K562 (cell line): ENCODE measurements around the gene KIF3A. TPM values are rescaled to one million over a fixed set of nuclear protein-coding genes. Genes with fewer than 3 reads are reported as not detected.

Experiments used
- ATAC-seq: fragments of 200-7000 bp; cut with Tn5 transposase; 3 replicates; pipeline ENCODE4 v1.9.1; 2020; ENCODE audit warnings: moderate library complexity
- BruUV-seq: library from RNA; stranded (reverse); fragments of 400-500 nt; replicated peaks from 2 replicates; lab custom pipeline; 2021; lab: Mats Ljungman, UMichigan
- CTCF ChIA-PET: fragments of 300-600 bp; formaldehyde crosslinking; extraction: SDS; loops from one replicate; lab custom pipeline; 2021; ENCODE audit warnings: low intra/inter-chr PET ratio; lab: Yijun Ruan, JAX
- POLR2A ChIA-PET: fragments of 300-600, 350-650 bp; sonication (Branson Sonifier 250); formaldehyde crosslinking; extraction: SDS; loops from one replicate; lab custom pipeline; 2021; ENCODE audit warnings: antibody characterized with exemption, inconsistent platforms; lab: Yijun Ruan, JAX
- DNase-seq, 4 experiments: peaks; one replicate each; pipeline versions ENCODE4 v3.0.0 to v3.0.0-alpha.2; 2011 to 2018; ENCODE audit warnings: low spot score in 3 of 4, mixed read lengths in 3 of 4; ENCODE audit errors: extremely low read depth in 1 of 4
- FAIRE-seq: peaks from 2 replicates; lab custom pipeline; 2011; peaks lifted over from hg19 to GRCh38; lab: Jason Lieb, UNC
- H2AFZ ChIP-seq: 2 replicates; pipeline ENCODE4 v1.6.0; 2011; ENCODE audit warnings: low read depth, low read length, control low read depth, inconsistent platforms
- H3K27ac ChIP-seq: fragments of 200-600 bp; 3 replicates; pipeline ENCODE4 v1.8.0; 2011; ENCODE audit warnings: low read depth, mild to moderate bottlenecking, control low read depth, inconsistent platforms, low read length, moderate library complexity, mixed read lengths; ENCODE audit errors: extremely low read depth
- H3K27me3 ChIP-seq, 2 experiments: fragments of 300-600 bp in 1 of 2; 2 replicates in 1 of 2; 3 replicates in 1 of 2; pipeline versions ENCODE4 v1.6.0 to v1.8.0; 2011; ENCODE audit warnings: inconsistent platforms in 2 of 2, low read length in 2 of 2, mild to moderate bottlenecking in 1 of 2, mixed read lengths in 1 of 2, moderate library complexity in 1 of 2; ENCODE audit not compliant: control insufficient read depth in 2 of 2, insufficient read depth in 2 of 2
- H3K36me3 ChIP-seq: fragments of 300-600 bp; 3 replicates; pipeline ENCODE4 v1.8.0; 2011; ENCODE audit warnings: mild to moderate bottlenecking, low read length, inconsistent platforms; ENCODE audit not compliant: control insufficient read depth, insufficient read depth
- H3K4me1 ChIP-seq, 2 experiments: fragments of 200-600 bp in 1 of 2; replicated peaks in 1 of 2; 2 replicates in 1 of 2; 3 replicates in 1 of 2; pipeline versions ENCODE4 v1.5.1 to v1.8.0; 2011; ENCODE audit warnings: inconsistent platforms in 2 of 2, low read length in 2 of 2, mild to moderate bottlenecking in 1 of 2, mixed read lengths in 1 of 2, moderate library complexity in 1 of 2; ENCODE audit not compliant: control insufficient read depth in 2 of 2, insufficient read depth in 2 of 2
- H3K4me2 ChIP-seq: 2 replicates; pipeline ENCODE4 v1.6.1; 2011; ENCODE audit warnings: low read length, control low read depth, inconsistent platforms, mixed read lengths; ENCODE audit not compliant: insufficient read depth
- H3K4me3 ChIP-seq: fragments of 200-600 bp; sonication (generic), shearing (Covaris generic); 2 replicates; pipeline ENCODE4 v1.5.1; 2016; ENCODE audit warnings: control low read depth, inconsistent platforms
- H3K79me2 ChIP-seq: fragments of 200-600 bp; 3 replicates; pipeline ENCODE4 v1.8.0; 2011; ENCODE audit warnings: low read length, inconsistent platforms; ENCODE audit not compliant: control insufficient read depth, insufficient read depth
- H3K9ac ChIP-seq, 2 experiments: 2 replicates each; pipeline versions ENCODE4 v1.6.0 to v1.6.1; 2011; ENCODE audit warnings: low read depth in 2 of 2, low read length in 2 of 2, control low read depth in 1 of 2, inconsistent platforms in 1 of 2, mild to moderate bottlenecking in 1 of 2, mixed read lengths in 1 of 2; ENCODE audit not compliant: insufficient read depth in 1 of 2
- H3K9me1 ChIP-seq: one replicate; pipeline ENCODE4 v1.6.0; 2011; ENCODE audit warnings: inconsistent platforms, mild to moderate bottlenecking, low read length, moderate library complexity; ENCODE audit not compliant: control insufficient read depth, insufficient read depth
- H3K9me3 ChIP-seq: replicated peaks from 2 replicates; pipeline ENCODE4 v1.5.1; 2011; ENCODE audit warnings: low read depth, low read length, inconsistent platforms; ENCODE audit not compliant: control insufficient read depth, insufficient read depth
- H4K20me1 ChIP-seq: replicated peaks from 2 replicates; pipeline ENCODE4 v1.6.1; 2011; ENCODE audit warnings: low read length, inconsistent platforms, mixed read lengths; ENCODE audit not compliant: control insufficient read depth, insufficient read depth
- BRD4 ChIP-seq: fragments of 200-600 bp; sonication (generic); IDR thresholded peaks from 2 replicates; pipeline ENCODE4 v1.6.1; 2017; ENCODE audit warnings: inconsistent platforms
- CBX2 ChIP-seq: fragments of 200-600 bp; sonication (generic); IDR thresholded peaks from one replicate; pipeline ENCODE4 v1.6.1; 2012; ENCODE audit warnings: mild to moderate bottlenecking, low read length, inconsistent platforms; ENCODE audit not compliant: insufficient read depth, poor library complexity, severe bottlenecking
- CBX8 ChIP-seq: fragments of 200-600 bp; sonication (generic); IDR thresholded peaks from 2 replicates; pipeline ENCODE4 v1.6.1; 2012; ENCODE audit warnings: borderline replicate concordance, mixed run types, low read depth, mild to moderate bottlenecking, moderate library complexity, mixed read lengths, low read length, control low read depth, inconsistent platforms; ENCODE audit not compliant: poor library complexity, severe bottlenecking; ENCODE audit errors: extremely low read depth
- EHMT2 ChIP-seq: fragments of 450-650 bp; IDR thresholded peaks from 2 replicates; pipeline ENCODE4 v1.6.1; 2018; ENCODE audit warnings: antibody characterized with exemption
- ERF ChIP-seq: fragments of 450-650 bp; formaldehyde crosslinking; IDR thresholded peaks from 2 replicates; pipeline ENCODE4 v1.4.0; 2020; ENCODE audit warnings: mild to moderate bottlenecking, mixed read lengths
- HMG20B ChIP-seq: fragments of 250-450 bp; sonication (Bioruptor Pico); IDR thresholded peaks from 2 replicates; pipeline ENCODE4 v1.5.0; 2021; ENCODE audit warnings: mild to moderate bottlenecking
- PHF20 ChIP-seq: fragments of 450-650 bp; IDR thresholded peaks from 2 replicates; pipeline ENCODE4 v1.6.1; 2018; ENCODE audit not compliant: partially characterized antibody
- RBBP5 ChIP-seq: fragments of 200-600 bp; sonication (generic); IDR thresholded peaks from 2 replicates; pipeline ENCODE4 v1.6.1; 2012; ENCODE audit warnings: borderline replicate concordance, mild to moderate bottlenecking, low read length, control low read depth, inconsistent platforms; ENCODE audit not compliant: insufficient read depth, poor library complexity, severe bottlenecking
- RFX1 ChIP-seq: fragments of 450-650 bp; IDR thresholded peaks from 2 replicates; pipeline ENCODE4 v1.6.1; 2016; ENCODE audit warnings: mild to moderate bottlenecking, moderate library complexity
- TCF3 ChIP-seq: sonication (generic); formaldehyde crosslinking; IDR thresholded peaks from 2 replicates; pipeline ENCODE4 v1.4.0; 2020; ENCODE audit warnings: mild to moderate bottlenecking, missing genetic modification reagents
- YBX1 ChIP-seq: fragments of 450-650 bp; IDR thresholded peaks from 2 replicates; pipeline ENCODE4 v1.7.1; 2016; ENCODE audit warnings: mild to moderate bottlenecking
- ZNF165 ChIP-seq: fragments of 250-450 bp; sonication (Bioruptor Pico); IDR thresholded peaks from 2 replicates; pipeline ENCODE4 v1.4.0; 2020; ENCODE audit warnings: borderline replicate concordance
- ZNF354B ChIP-seq: fragments of 250-450 bp; sonication (Bioruptor Pico); IDR thresholded peaks from 2 replicates; pipeline ENCODE4 v1.4.0; 2020
- ZNF436 ChIP-seq: fragments of 250-450, 450-650 bp; sonication (Bioruptor Pico); formaldehyde crosslinking; IDR thresholded peaks from 2 replicates; pipeline ENCODE4 v1.7.0; 2020; ENCODE audit warnings: mild to moderate bottlenecking
- ZNF785 ChIP-seq: fragments of 250-450 bp; sonication (Bioruptor Pico); IDR thresholded peaks from 2 replicates; pipeline ENCODE4 v1.4.0; 2020; ENCODE audit warnings: mild to moderate bottlenecking
- WGBS: fragments of 100-300 bp; shearing (Covaris generic); methylation state at CpG from one replicate; pipeline ENCODE4 v1.1.6; 2016; ENCODE audit warnings: low coverage, mixed read lengths; ENCODE audit not compliant: insufficient coverage; ENCODE audit errors: missing lambda C conversion rate; 5-methylcytosine and 5-hydroxymethylcytosine counted together
- in situ Hi-C: fragments of 300-500 bp; cut with MboI; formaldehyde crosslinking; loops from 4 replicates; pipeline ENCODE4 v1.15.0; 2018; ENCODE audit warnings: inconsistent platforms, mixed read lengths
- intact Hi-C: fragments of 100-400 bp; cut with micrococcal nuclease; formaldehyde crosslinking; loops from 2 replicates; pipeline ENCODE4 v1.14.2; 2022
- polyA plus RNA-seq, 8 experiments: library from polyadenylated mRNA; depleted of rRNA in 4 of 8; stranded (reverse) in 5 of 8; unstranded in 3 of 8; fragments of >200 nt; fragmentation: Nextera tagmentation in 2 of 8; fragmentation: Illumina TruSeq in 1 of 8; extraction: Ambion mirVana in 2 of 8; extraction: Trizol in 1 of 8; gene quantifications; 2 replicates each; pipeline versions ENCODE4 v1.2.1 to v1.2.3, GENCODE V29; 2011 to 2014; ENCODE audit warnings: inconsistent platforms in 1 of 8, missing spikeins in 1 of 8
- total RNA-seq, 7 experiments: library from RNA; depleted of rRNA in 6 of 7; stranded (reverse); fragments of >200 nt in 6 of 7; fragmentation: Illumina TruSeq in 2 of 7; extraction: Trizol in 2 of 7; gene quantifications; 2 replicates each; pipeline versions ENCODE4 v1.2.1 to v1.2.3, GENCODE V29; 2011 to 2021; ENCODE audit warnings: low replicate concordance in 1 of 7
- TF ChIP-seq, protein P1 (sequence below): sonication (generic); formaldehyde crosslinking; IDR thresholded peaks from 2 replicates; pipeline ENCODE4 v1.8.1; 2023; ENCODE audit warnings: missing genetic modification reagents, mild to moderate bottlenecking, borderline replicate concordance
- TF ChIP-seq, protein P2 (sequence below): fragments of 250-450 bp; sonication (Bioruptor Pico); IDR thresholded peaks from 2 replicates; pipeline ENCODE4 v1.4.0; 2020; ENCODE audit warnings: mild to moderate bottlenecking, moderate library complexity, borderline replicate concordance

The KIF3A gene
- total and polyA plus RNA-seq, 9 of the 15 experiments (the other 6 are each of a cell fraction or from before 2014, with no cell fraction given), result 1.5 to 7.8 (median 6.0) TPM

DNA sequence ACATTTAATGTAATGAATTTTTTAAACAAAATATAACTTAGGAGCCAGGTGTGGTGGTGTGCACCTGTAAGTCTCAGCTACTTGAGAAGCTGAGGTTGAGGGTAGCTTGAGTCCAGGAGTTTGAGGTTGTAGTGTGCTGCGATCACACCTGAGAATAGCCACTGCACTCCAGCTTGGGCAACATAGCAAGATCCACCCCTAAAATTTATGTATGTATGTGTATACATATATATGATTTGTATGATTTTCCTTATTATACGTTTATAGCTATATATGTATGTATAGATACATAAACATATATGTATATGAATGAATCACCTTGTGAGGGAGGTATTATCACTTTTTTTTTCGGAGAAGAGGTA is 9.2 kb upstream of the KIF3A start:
- Histone ChIP-seq H3K27ac (no peak overlapping the region), H3K9me3 (no peaks in the 10 kb centered on the region), H3K36me3 (no peaks in the 10 kb centered on the region), H3K9me1 (no peaks in the 10 kb centered on the region), H3K4me2 (no peak overlapping the region), H2AFZ (no peak overlapping the region), H3K27me3 (no peaks in the 10 kb centered on the region), H3K9ac (no peak overlapping the region), H3K4me3 (no peak overlapping the region), H4K20me1 (no peaks in the 10 kb centered on the region; the same call in 1 of the 2 replicates), H3K4me1 (peaks cover 0 to 4% of the 10 kb centered on the region in 2 experiments; a peak in 1 of 5 replicates), H3K79me2 (no peaks in the 10 kb centered on the region)
- BruUV-seq, result no TSS peak
- no peak for TF ChIP-seq TCF3
- TF ChIP-seq, protein P1, sequence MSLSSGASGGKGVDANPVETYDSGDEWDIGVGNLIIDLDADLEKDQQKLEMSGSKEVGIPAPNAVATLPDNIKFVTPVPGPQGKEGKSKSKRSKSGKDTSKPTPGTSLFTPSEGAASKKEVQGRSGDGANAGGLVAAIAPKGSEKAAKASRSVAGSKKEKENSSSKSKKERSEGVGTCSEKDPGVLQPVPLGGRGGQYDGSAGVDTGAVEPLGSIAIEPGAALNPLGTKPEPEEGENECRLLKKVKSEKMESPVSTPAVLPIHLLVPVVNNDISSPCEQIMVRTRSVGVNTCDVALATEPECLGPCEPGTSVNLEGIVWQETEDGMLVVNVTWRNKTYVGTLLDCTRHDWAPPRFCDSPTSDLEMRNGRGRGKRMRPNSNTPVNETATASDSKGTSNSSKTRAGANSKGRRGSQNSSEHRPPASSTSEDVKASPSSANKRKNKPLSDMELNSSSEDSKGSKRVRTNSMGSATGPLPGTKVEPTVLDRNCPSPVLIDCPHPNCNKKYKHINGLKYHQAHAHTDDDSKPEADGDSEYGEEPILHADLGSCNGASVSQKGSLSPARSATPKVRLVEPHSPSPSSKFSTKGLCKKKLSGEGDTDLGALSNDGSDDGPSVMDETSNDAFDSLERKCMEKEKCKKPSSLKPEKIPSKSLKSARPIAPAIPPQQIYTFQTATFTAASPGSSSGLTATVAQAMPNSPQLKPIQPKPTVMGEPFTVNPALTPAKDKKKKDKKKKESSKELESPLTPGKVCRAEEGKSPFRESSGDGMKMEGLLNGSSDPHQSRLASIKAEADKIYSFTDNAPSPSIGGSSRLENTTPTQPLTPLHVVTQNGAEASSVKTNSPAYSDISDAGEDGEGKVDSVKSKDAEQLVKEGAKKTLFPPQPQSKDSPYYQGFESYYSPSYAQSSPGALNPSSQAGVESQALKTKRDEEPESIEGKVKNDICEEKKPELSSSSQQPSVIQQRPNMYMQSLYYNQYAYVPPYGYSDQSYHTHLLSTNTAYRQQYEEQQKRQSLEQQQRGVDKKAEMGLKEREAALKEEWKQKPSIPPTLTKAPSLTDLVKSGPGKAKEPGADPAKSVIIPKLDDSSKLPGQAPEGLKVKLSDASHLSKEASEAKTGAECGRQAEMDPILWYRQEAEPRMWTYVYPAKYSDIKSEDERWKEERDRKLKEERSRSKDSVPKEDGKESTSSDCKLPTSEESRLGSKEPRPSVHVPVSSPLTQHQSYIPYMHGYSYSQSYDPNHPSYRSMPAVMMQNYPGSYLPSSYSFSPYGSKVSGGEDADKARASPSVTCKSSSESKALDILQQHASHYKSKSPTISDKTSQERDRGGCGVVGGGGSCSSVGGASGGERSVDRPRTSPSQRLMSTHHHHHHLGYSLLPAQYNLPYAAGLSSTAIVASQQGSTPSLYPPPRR, result no peak
- TF ChIP-seq RFX1, result no peak
- TF ChIP-seq YBX1, result no peak
- no peak for TF ChIP-seq HMG20B (CRISPR knock-in tag)
- TF ChIP-seq ZNF785, result no peak
- TF ChIP-seq CBX2, result no peak
- no peak for TF ChIP-seq ZNF436 (CRISPR knock-in tag)
- no peak for TF ChIP-seq EHMT2
- TF ChIP-seq PHF20, result no peak
- no peak for TF ChIP-seq CBX8
- no peak for TF ChIP-seq ZNF165 (CRISPR knock-in tag)
- TF ChIP-seq ZNF354B (CRISPR knock-in tag), result no peak
- TF ChIP-seq, protein P2, sequence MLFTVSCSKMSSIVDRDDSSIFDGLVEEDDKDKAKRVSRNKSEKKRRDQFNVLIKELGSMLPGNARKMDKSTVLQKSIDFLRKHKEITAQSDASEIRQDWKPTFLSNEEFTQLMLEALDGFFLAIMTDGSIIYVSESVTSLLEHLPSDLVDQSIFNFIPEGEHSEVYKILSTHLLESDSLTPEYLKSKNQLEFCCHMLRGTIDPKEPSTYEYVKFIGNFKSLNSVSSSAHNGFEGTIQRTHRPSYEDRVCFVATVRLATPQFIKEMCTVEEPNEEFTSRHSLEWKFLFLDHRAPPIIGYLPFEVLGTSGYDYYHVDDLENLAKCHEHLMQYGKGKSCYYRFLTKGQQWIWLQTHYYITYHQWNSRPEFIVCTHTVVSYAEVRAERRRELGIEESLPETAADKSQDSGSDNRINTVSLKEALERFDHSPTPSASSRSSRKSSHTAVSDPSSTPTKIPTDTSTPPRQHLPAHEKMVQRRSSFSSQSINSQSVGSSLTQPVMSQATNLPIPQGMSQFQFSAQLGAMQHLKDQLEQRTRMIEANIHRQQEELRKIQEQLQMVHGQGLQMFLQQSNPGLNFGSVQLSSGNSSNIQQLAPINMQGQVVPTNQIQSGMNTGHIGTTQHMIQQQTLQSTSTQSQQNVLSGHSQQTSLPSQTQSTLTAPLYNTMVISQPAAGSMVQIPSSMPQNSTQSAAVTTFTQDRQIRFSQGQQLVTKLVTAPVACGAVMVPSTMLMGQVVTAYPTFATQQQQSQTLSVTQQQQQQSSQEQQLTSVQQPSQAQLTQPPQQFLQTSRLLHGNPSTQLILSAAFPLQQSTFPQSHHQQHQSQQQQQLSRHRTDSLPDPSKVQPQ, result no peak
- TF ChIP-seq ERF (CRISPR knock-in tag), result no peak
- TF ChIP-seq BRD4, result no peak
- no peak for TF ChIP-seq RBBP5
- intact Hi-C loops (no loop called here), in situ Hi-C loops (no loop called here)
- ChIA-PET POLR2A (no interaction called here), CTCF (no interaction called here)
- WGBS, result 36% methylated on average over 3 of the region's 3 CpGs
- ATAC-seq, result no peak
- DNase-seq, result no peak
- no peak for FAIRE-seq
